Measurements from ENCODE around the gene FABP7.
"Not testable (repeated sequence)": the region's sequence is repeated elsewhere in the genome, so short reads cannot be mapped to it uniquely, and the experiment has no call there.

The FABP7 gene

DNA sequence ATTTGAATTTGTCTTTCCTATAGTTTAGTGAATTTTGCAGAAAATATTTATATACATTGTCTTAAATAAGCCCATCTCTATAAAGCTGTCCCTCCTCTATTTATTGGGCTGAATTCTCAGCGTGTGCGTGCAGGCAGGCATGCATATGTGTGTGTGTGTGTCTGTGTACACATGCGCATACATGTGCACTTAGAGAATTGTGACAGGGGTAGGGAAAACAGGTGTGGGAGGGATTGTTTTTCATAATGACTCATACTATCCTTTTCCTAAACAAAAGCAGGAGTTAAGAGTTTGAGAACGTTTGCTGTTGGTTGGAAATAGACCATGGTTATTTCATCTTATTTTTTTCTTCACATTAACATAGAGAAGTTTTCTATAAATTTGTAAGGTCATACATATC, 43.4 kb upstream of the FABP7 start:
- in situ Hi-C loops (cut with MboI; ENCODE audit: low pct_unique_long_range_greater_than_20kb, low sequenced_read_pairs, unreplicated experiment) = no loop called here
- TF ChIP-seq, protein P1, sequence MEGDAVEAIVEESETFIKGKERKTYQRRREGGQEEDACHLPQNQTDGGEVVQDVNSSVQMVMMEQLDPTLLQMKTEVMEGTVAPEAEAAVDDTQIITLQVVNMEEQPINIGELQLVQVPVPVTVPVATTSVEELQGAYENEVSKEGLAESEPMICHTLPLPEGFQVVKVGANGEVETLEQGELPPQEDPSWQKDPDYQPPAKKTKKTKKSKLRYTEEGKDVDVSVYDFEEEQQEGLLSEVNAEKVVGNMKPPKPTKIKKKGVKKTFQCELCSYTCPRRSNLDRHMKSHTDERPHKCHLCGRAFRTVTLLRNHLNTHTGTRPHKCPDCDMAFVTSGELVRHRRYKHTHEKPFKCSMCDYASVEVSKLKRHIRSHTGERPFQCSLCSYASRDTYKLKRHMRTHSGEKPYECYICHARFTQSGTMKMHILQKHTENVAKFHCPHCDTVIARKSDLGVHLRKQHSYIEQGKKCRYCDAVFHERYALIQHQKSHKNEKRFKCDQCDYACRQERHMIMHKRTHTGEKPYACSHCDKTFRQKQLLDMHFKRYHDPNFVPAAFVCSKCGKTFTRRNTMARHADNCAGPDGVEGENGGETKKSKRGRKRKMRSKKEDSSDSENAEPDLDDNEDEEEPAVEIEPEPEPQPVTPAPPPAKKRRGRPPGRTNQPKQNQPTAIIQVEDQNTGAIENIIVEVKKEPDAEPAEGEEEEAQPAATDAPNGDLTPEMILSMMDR (IDR thresholded peaks at IDR 0.05; ENCODE audit: extremely low read depth, insufficient read depth, missing control alignments) = no peak
- no peak for DNase-seq (ENCODE audit: low spot score)

DNA sequence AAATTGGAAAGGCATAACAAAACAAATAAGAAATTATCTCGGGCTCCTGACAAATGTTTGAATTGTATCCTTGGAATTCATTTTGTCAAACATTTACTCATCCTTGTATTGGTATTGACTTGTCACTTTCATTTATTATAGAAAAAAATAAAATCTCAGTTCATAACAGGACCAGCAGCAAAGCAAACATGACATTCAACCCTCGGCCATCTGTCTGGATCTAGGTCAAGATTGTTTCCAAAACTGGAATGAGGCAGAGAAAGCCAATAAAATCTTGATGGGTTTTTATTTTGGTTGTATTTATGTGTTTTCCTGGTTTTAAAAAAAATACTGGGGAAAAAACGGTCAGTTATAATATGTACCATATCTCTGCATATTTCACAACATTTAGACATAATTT, 42.9 kb upstream of the FABP7 start:
- in situ Hi-C loops (cut with MboI; ENCODE audit: low pct_unique_long_range_greater_than_20kb, low sequenced_read_pairs, unreplicated experiment) = no loop called here
- TF ChIP-seq, protein P1 (IDR thresholded peaks at IDR 0.05; ENCODE audit: extremely low read depth, insufficient read depth, missing control alignments) = no peak
- no peak for DNase-seq (ENCODE audit: low spot score)

DNA sequence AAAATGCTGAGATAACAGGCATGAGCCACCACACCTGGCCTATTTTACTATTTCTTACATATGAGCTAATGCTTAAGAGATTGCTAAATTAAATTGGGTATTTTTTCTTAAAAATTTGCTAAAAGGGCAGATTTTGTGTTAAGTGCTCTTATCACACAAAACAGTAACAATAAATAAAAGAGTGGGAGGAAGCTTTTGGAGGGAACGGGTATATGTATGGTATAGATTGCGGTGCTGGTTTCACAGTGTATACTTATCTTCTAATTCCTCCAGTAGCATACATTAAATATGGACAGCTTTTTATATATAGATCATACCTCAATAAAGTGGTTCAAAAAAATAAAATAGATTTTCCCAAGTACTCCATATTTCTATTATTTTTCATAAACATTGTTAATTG, 39.4 kb upstream of the FABP7 start:
- DNase-seq (ENCODE audit: low spot score) = no peak
- in situ Hi-C loops (cut with MboI; ENCODE audit: low pct_unique_long_range_greater_than_20kb, low sequenced_read_pairs, unreplicated experiment) = loop anchor here (10.0 kb wide), 1 partner anchor 95 kb away; no protein-coding TSS in a partner anchor
- TF ChIP-seq, protein P1 (IDR thresholded peaks at IDR 0.05; ENCODE audit: extremely low read depth, insufficient read depth, missing control alignments) = no peak

DNA sequence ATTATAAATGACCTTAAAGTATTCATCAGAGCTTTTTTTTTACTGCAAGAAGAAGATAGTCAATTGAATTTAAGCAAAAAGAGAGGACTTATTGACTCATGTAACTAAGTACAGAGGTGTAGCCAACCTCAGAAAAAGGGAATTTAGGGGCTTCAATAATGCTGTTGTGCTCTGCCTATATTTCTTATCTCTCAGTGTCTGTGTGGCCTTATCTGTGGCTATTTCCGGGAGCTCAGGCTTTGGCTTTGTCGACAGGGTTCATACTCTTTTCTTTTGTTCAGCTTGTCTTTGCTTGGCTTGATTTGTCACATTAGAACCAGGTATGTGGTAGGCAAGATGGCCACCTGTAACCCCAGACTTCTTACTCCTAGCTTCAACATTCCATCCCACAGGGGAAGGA, 38.6 kb upstream of the FABP7 start:
- TF ChIP-seq, protein P1 (IDR thresholded peaks at IDR 0.05; ENCODE audit: extremely low read depth, insufficient read depth, missing control alignments) = no peak
- in situ Hi-C loops (cut with MboI; ENCODE audit: low pct_unique_long_range_greater_than_20kb, low sequenced_read_pairs, unreplicated experiment) = loop anchor here (10.0 kb wide), 1 partner anchor 94 kb away; no protein-coding TSS in a partner anchor
- no peak for DNase-seq (ENCODE audit: low spot score)

DNA sequence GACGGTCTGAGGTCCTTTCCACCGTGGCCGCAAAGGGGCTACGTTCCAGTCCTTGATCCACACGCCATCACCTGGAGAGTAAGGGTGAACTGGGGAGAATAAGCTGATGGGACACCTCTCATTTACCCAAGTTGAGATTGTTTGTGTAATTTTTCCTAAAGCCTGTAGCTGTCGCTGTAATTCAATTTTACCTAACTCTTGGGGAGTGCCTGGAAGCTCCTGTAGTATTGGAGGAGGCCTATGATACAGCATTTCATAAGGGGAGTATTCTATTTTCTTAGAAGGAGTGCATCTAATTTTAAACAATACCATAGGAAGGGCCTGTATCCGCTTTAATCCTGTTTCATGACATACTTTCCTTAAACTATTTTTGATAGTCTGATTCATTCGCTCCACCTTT, 35.3 kb upstream of the FABP7 start:
- in situ Hi-C loops (cut with MboI; ENCODE audit: low pct_unique_long_range_greater_than_20kb, low sequenced_read_pairs, unreplicated experiment) = loop anchor here (10.0 kb wide), 1 partner anchor 91 kb away; no protein-coding TSS in a partner anchor
- not testable (repeated sequence) for DNase-seq (ENCODE audit: low spot score)
- TF ChIP-seq, protein P1 (IDR thresholded peaks at IDR 0.05; ENCODE audit: extremely low read depth, insufficient read depth, missing control alignments) = peak; percentile 16

DNA sequence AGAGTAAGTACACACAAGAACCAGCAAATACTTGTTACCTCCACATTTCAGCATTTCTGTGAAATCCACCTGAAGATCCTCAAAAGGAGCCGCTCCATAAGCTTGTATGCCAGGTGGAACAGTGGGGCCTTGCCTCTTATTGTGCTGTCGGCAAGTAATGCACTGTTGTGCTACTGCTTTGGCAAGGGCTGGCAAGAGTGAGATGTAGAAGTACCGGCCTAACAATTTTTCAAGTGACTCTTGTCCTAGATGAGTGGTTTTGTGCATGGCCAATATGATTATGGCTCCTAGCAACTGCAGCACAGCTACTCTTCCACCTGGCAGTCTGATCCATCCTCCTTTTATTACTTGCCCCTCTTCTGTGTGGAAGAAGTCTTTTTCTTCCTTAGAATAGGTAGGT, 34.7 kb upstream of the FABP7 start:
- in situ Hi-C loops (cut with MboI; ENCODE audit: low pct_unique_long_range_greater_than_20kb, low sequenced_read_pairs, unreplicated experiment) = loop anchor here (10.0 kb wide), 1 partner anchor 90 kb away; no protein-coding TSS in a partner anchor
- DNase-seq (ENCODE audit: low spot score) = not testable (repeated sequence)

DNA sequence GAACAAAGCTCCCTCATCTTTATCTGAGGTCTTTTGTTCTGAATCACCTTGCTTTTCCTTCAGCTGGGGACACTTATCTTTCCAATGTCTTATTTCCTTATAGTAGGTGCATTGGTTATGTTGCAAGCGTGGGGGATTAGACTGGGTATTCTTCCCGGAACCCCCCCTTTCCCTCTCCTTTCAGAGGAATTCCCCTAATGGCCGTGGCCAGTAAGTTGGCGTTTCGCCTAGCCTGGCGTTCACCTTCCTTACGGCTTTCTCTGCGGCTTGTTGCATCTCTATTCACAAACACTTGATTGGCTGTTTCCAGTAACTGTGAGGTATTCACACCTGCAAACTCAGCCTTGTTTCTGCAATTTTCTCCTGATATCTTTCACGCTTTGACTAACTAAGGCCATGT, 32.8 kb upstream of the FABP7 start:
- TF ChIP-seq, protein P1 (IDR thresholded peaks at IDR 0.05; ENCODE audit: extremely low read depth, insufficient read depth, missing control alignments) = no peak
- in situ Hi-C loops (cut with MboI; ENCODE audit: low pct_unique_long_range_greater_than_20kb, low sequenced_read_pairs, unreplicated experiment) = loop anchor here (10.0 kb wide), 1 partner anchor 88 kb away; no protein-coding TSS in a partner anchor
- no peak for DNase-seq (ENCODE audit: low spot score)

All from GM13977 (cell line).